HepG2 (cell line): ENCODE results near the gene FER1L5. TPM values are rescaled to one million over a fixed set of nuclear protein-coding genes. Genes with fewer than 3 reads are reported as not detected.

Experiments
- CEBPZ ChIP-seq: IDR thresholded peaks from 2 replicates; pipeline ENCODE4 v1.6.1; 2012; ENCODE audit warnings: low read length, improper control_type of control experiment
- SNAPC4 ChIP-seq: sonication (generic); formaldehyde crosslinking; IDR thresholded peaks from 2 replicates; pipeline ENCODE4 v1.4.0; 2020; ENCODE audit warnings: mild to moderate bottlenecking, missing genetic modification reagents
- STAT5B ChIP-seq: sonication (generic); formaldehyde crosslinking; IDR thresholded peaks from 2 replicates; pipeline ENCODE4 v1.4.0; 2020; ENCODE audit warnings: missing genetic modification reagents
- THAP11 ChIP-seq: IDR thresholded peaks from 2 replicates; pipeline ENCODE4 v1.6.1; 2016; ENCODE audit warnings: missing biosample characterization, missing genetic modification reagents
- ZNF687 ChIP-seq: sonication (generic); formaldehyde crosslinking; IDR thresholded peaks from 2 replicates; pipeline ENCODE4 v1.5.1; 2020; ENCODE audit warnings: mild to moderate bottlenecking, missing genetic modification reagents, moderate library complexity
- polyA plus RNA-seq, 8 experiments: library from polyadenylated mRNA; depleted of rRNA in 3 of 8; stranded (reverse) in 7 of 8; unstranded in 1 of 8; fragments of >200 nt; fragmentation: Illumina TruSeq in 4 of 8; extraction: Trizol in 4 of 8; gene quantifications; 2 replicates each; pipeline versions ENCODE4 v1.2.1 to v1.2.3, GENCODE V29; 2011 to 2016; ENCODE audit warnings: low read depth in 4 of 8, missing spikeins in 1 of 8, mixed read lengths in 1 of 8; ENCODE audit not compliant: insufficient read depth in 1 of 8
- total RNA-seq, 5 experiments: library from RNA; depleted of rRNA; stranded (reverse); fragments of >200 nt; fragmentation: Illumina TruSeq; extraction: Trizol; gene quantifications; 2 replicates each; pipeline ENCODE4 v1.2.3, GENCODE V29; 2016; ENCODE audit warnings: low read depth in 1 of 5

Gene FER1L5
- total and polyA plus RNA-seq, 2 of the 13 experiments (the other 11 are each of a cell fraction or from before 2014, with no cell fraction given): 0.02 to 0.08 TPM

- TF ChIP-seq ZNF687 (CRISPR knock-in tag) (peak; percentile 82), CEBPZ (no peak), STAT5B (CRISPR knock-in tag) (peak; percentile 73; the same call in 1 of the 2 replicates), THAP11 (CRISPR knock-in tag) (peak; percentile 55), SNAPC4 (CRISPR knock-in tag) (no peak)
Observed at GRCh38 chr2:96601382-96602292, 40.9 kb upstream of the FER1L5 start (continued).
